GM12878 (cell line): ENCODE measurements around the gene SCD5.

Experiments used
- BCLAF1 ChIP-seq: fragments of 450-650 bp; IDR thresholded peaks from 2 replicates; pipeline ENCODE4 v1.6.1; 2017; ENCODE audit warnings: antibody characterized with exemption, mild to moderate bottlenecking, moderate library complexity
- CHD2 ChIP-seq: IDR thresholded peaks from 2 replicates; pipeline ENCODE4 v1.6.1; 2011; ENCODE audit warnings: low read depth, low read length, improper control_type of control experiment, borderline replicate concordance
- HDGF ChIP-seq: fragments of 450-650 bp; IDR thresholded peaks from 2 replicates; pipeline ENCODE4 v1.6.1; 2016; ENCODE audit warnings: antibody characterized with exemption
- IRF5 ChIP-seq: fragments of 450-650 bp; IDR thresholded peaks from 2 replicates; pipeline ENCODE4 v1.6.1; 2017; ENCODE audit warnings: borderline replicate concordance
- NFIC ChIP-seq: IDR thresholded peaks from 2 replicates; pipeline ENCODE4 v1.6.1; 2012; ENCODE audit warnings: low read depth, mild to moderate bottlenecking, inconsistent platforms, low read length, moderate library complexity
- POLR2A ChIP-seq: IDR thresholded peaks from 2 replicates; pipeline ENCODE4 v1.6.1; 2011; ENCODE audit warnings: low read depth, mild to moderate bottlenecking, low read length
- SIX5 ChIP-seq: IDR thresholded peaks from 2 replicates; pipeline ENCODE4 v1.6.1; 2011; ENCODE audit warnings: mild to moderate bottlenecking, low read depth, low read length, moderate library complexity; ENCODE audit not compliant: severe bottlenecking
- SREBF2 ChIP-seq: IDR thresholded peaks from 2 replicates; pipeline ENCODE4 v1.6.1; 2012; ENCODE audit warnings: mild to moderate bottlenecking, low read length
- TAF1 ChIP-seq: IDR thresholded peaks from 2 replicates; pipeline ENCODE4 v1.6.1; 2011; ENCODE audit warnings: mild to moderate bottlenecking, low read depth, low read length, borderline replicate concordance
- TCF12 ChIP-seq: IDR thresholded peaks from 2 replicates; pipeline ENCODE4 v1.6.1; 2011; ENCODE audit warnings: low read depth, mild to moderate bottlenecking, low read length
- TF ChIP-seq, protein P1 (sequence below): fragments of 450-650 bp; IDR thresholded peaks from 2 replicates; pipeline ENCODE4 v1.6.1; 2017; ENCODE audit warnings: mild to moderate bottlenecking
- TF ChIP-seq, protein P2 (sequence below): IDR thresholded peaks from 2 replicates; pipeline ENCODE4 v1.6.1; 2012; ENCODE audit warnings: mild to moderate bottlenecking, low read depth, low read length
- TF ChIP-seq, protein P3 (sequence below), 3 experiments: IDR thresholded peaks in 2 of 3; conservative IDR thresholded peaks in 1 of 3; 2 replicates each; pipeline ENCODE4 v1.5.1; 2011; ENCODE audit warnings: low read depth in 3 of 3, low read length in 3 of 3, mild to moderate bottlenecking in 3 of 3, control low read depth in 2 of 3, moderate library complexity in 2 of 3, inconsistent platforms in 1 of 3, mixed read lengths in 1 of 3; ENCODE audit not compliant: control insufficient read depth in 2 of 3, insufficient read depth in 1 of 3; ENCODE audit errors: extremely low read depth in 1 of 3

GRCh38 chr4:82705169-82705927 is 93.2 kb downstream of the SCD5 start:
- TF ChIP-seq, protein P1, sequence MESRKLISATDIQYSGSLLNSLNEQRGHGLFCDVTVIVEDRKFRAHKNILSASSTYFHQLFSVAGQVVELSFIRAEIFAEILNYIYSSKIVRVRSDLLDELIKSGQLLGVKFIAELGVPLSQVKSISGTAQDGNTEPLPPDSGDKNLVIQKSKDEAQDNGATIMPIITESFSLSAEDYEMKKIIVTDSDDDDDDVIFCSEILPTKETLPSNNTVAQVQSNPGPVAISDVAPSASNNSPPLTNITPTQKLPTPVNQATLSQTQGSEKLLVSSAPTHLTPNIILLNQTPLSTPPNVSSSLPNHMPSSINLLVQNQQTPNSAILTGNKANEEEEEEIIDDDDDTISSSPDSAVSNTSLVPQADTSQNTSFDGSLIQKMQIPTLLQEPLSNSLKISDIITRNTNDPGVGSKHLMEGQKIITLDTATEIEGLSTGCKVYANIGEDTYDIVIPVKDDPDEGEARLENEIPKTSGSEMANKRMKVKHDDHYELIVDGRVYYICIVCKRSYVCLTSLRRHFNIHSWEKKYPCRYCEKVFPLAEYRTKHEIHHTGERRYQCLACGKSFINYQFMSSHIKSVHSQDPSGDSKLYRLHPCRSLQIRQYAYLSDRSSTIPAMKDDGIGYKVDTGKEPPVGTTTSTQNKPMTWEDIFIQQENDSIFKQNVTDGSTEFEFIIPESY: no peak
- TF ChIP-seq POLR2A: no peak
- TF ChIP-seq, protein P2, sequence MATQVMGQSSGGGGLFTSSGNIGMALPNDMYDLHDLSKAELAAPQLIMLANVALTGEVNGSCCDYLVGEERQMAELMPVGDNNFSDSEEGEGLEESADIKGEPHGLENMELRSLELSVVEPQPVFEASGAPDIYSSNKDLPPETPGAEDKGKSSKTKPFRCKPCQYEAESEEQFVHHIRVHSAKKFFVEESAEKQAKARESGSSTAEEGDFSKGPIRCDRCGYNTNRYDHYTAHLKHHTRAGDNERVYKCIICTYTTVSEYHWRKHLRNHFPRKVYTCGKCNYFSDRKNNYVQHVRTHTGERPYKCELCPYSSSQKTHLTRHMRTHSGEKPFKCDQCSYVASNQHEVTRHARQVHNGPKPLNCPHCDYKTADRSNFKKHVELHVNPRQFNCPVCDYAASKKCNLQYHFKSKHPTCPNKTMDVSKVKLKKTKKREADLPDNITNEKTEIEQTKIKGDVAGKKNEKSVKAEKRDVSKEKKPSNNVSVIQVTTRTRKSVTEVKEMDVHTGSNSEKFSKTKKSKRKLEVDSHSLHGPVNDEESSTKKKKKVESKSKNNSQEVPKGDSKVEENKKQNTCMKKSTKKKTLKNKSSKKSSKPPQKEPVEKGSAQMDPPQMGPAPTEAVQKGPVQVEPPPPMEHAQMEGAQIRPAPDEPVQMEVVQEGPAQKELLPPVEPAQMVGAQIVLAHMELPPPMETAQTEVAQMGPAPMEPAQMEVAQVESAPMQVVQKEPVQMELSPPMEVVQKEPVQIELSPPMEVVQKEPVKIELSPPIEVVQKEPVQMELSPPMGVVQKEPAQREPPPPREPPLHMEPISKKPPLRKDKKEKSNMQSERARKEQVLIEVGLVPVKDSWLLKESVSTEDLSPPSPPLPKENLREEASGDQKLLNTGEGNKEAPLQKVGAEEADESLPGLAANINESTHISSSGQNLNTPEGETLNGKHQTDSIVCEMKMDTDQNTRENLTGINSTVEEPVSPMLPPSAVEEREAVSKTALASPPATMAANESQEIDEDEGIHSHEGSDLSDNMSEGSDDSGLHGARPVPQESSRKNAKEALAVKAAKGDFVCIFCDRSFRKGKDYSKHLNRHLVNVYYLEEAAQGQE: no peak
- no peak for TF ChIP-seq SIX5
- TF ChIP-seq, protein P3, sequence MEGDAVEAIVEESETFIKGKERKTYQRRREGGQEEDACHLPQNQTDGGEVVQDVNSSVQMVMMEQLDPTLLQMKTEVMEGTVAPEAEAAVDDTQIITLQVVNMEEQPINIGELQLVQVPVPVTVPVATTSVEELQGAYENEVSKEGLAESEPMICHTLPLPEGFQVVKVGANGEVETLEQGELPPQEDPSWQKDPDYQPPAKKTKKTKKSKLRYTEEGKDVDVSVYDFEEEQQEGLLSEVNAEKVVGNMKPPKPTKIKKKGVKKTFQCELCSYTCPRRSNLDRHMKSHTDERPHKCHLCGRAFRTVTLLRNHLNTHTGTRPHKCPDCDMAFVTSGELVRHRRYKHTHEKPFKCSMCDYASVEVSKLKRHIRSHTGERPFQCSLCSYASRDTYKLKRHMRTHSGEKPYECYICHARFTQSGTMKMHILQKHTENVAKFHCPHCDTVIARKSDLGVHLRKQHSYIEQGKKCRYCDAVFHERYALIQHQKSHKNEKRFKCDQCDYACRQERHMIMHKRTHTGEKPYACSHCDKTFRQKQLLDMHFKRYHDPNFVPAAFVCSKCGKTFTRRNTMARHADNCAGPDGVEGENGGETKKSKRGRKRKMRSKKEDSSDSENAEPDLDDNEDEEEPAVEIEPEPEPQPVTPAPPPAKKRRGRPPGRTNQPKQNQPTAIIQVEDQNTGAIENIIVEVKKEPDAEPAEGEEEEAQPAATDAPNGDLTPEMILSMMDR (IDR thresholded peaks at IDR 0.05 in 2 of 3, conservative IDR thresholded peaks at IDR 0.05 in 1 of 3; ENCODE audit: control insufficient read depth in 2 of 3, extremely low read depth in 1 of 3, insufficient read depth in 1 of 3, low read depth in 3 of 3, low read length in 3 of 3): no peak
- TF ChIP-seq IRF5: no peak
- TF ChIP-seq TCF12: no peak
- TF ChIP-seq HDGF: no peak
- no peak for TF ChIP-seq CHD2
- no peak for TF ChIP-seq SREBF2
- no peak for TF ChIP-seq BCLAF1
- no peak for TF ChIP-seq NFIC
- TF ChIP-seq TAF1: no peak
